Left ventricle myocardium inferior (tissue), 1 donor: ENCODE measurements around the gene RGN. TPM values are rescaled to one million over a fixed set of nuclear protein-coding genes. Genes with fewer than 3 reads are reported as not detected.

Experiments used
- DNase-seq: peaks from one replicate; pipeline ENCODE4 v3.0.0-alpha.2; 2020
- H3K27ac ChIP-seq: fragments of 200-600 bp; replicated peaks from 2 replicates; pipeline ENCODE4 v1.8.0; 2021
- H3K27me3 ChIP-seq: fragments of 200-600 bp; 2 replicates; pipeline ENCODE4 v1.8.0; 2021; ENCODE audit warnings: low read depth
- H3K36me3 ChIP-seq: fragments of 200-600 bp; 2 replicates; pipeline ENCODE4 v1.8.0; 2021
- H3K4me1 ChIP-seq: fragments of 200-600 bp; 2 replicates; pipeline ENCODE4 v1.8.0; 2021
- H3K4me3 ChIP-seq: fragments of 200-600 bp; 2 replicates; pipeline ENCODE4 v1.8.0; 2021; ENCODE audit warnings: mild to moderate bottlenecking, moderate library complexity
- H3K9me3 ChIP-seq: fragments of 200-600 bp; replicated peaks from 2 replicates; pipeline ENCODE4 v1.8.0; 2021
- intact Hi-C: fragments of 100-400 bp; cut with micrococcal nuclease; formaldehyde crosslinking; loops from one replicate; pipeline ENCODE4 v1.11.0; 2022
- total RNA-seq: library from RNA; stranded (reverse); fragmentation: NEBNext Ultra II Directional; extraction: Animal tissue kit (Norgen Biotek cat#: 25700); gene quantifications from one replicate; pipeline ENCODE4 v1.2.1, GENCODE V29; 2021
- TF ChIP-seq, protein P1 (sequence below): fragments of 200-600 bp; IDR thresholded peaks from 2 replicates; pipeline ENCODE4 v1.8.0; 2021; ENCODE audit warnings: antibody characterized with exemption, mild to moderate bottlenecking, borderline replicate concordance
- donor health status: DM: no; HTN: yes; CAD: no; lungs with severe emphysema.

RGN gene
- total RNA-seq, 1 donor from 2014 or later, result 18.8 TPM

DNA sequence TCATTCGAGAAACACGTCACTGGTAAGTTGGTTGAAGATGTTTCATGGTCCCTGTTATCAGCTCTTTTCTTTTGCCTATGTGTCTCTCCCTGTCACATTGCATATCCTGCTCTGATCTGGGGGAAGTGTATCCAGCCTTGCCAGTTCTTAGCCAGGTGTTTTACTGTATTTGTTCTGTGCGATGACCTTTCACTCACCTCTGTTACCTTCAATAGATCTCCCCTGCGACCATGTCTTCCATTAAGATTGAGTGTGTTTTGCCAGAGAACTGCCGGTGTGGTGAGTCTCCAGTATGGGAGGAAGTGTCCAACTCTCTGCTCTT lies 2.6 kb downstream of the RGN start:
- intact Hi-C loops, result no loop called here
- H3K27me3 ChIP-seq, result no peaks in the 10 kb centered on the region
- no peak overlapping the region for H3K27ac ChIP-seq
- DNase-seq, result no peak
- H3K36me3 ChIP-seq, result no peaks in the 10 kb centered on the region
- H3K4me1 ChIP-seq, result no peaks in the 10 kb centered on the region
- no peaks in the 10 kb centered on the region for H3K9me3 ChIP-seq
- H3K4me3 ChIP-seq, result no peak overlapping the region
- TF ChIP-seq, protein P1, sequence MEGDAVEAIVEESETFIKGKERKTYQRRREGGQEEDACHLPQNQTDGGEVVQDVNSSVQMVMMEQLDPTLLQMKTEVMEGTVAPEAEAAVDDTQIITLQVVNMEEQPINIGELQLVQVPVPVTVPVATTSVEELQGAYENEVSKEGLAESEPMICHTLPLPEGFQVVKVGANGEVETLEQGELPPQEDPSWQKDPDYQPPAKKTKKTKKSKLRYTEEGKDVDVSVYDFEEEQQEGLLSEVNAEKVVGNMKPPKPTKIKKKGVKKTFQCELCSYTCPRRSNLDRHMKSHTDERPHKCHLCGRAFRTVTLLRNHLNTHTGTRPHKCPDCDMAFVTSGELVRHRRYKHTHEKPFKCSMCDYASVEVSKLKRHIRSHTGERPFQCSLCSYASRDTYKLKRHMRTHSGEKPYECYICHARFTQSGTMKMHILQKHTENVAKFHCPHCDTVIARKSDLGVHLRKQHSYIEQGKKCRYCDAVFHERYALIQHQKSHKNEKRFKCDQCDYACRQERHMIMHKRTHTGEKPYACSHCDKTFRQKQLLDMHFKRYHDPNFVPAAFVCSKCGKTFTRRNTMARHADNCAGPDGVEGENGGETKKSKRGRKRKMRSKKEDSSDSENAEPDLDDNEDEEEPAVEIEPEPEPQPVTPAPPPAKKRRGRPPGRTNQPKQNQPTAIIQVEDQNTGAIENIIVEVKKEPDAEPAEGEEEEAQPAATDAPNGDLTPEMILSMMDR, result no peak

DNA sequence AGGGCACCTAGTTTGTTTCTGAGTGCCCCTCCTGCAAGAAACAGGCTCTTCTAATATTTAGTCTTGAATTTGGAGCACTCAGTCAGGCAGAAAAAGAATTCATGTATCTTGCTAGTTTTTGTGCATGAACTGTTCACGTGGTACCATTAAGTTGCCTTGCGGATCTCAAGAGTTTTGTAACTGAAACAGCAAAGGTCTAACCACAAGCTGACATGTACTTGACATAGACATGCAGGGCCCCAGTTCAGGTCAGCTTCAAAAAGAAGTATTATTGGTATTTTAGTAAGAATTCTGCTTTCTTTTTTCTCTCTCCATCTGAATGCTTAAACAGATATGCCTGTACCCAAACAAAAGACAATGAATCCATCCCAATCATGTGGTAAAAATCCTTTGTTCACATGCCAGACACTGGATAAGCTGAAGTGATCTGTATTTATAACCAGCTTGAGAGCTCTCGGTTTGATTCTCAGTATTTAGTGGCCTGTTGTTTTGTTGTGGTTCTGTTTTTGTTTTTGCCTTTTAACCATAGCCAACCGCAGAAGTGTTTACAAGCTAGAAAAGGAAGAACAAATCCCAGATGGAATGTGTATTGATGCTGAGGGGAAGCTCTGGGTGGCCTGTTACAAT lies 13.0 kb downstream of the RGN start:
- intact Hi-C loops, result no loop called here
- peak overlapping the region; percentile 40 for H3K27ac ChIP-seq
- H3K27me3 ChIP-seq, result no peaks in the 10 kb centered on the region
- H3K4me1 ChIP-seq, result no peaks in the 10 kb centered on the region
- no peak overlapping the region for H3K4me3 ChIP-seq
- DNase-seq, result no peak
- no peaks in the 10 kb centered on the region for H3K9me3 ChIP-seq
- H3K36me3 ChIP-seq, result no peaks in the 10 kb centered on the region
- TF ChIP-seq, protein P1, result no peak

- no peak overlapping the region for H3K4me3 ChIP-seq
- no peak overlapping the region for H3K27ac ChIP-seq
- H3K27me3 ChIP-seq, result no peaks in the 10 kb centered on the region
- H3K9me3 ChIP-seq, result no peaks in the 10 kb centered on the region
- no peak for DNase-seq
- H3K36me3 ChIP-seq, result no peaks in the 10 kb centered on the region
- TF ChIP-seq, protein P1, result peak; percentile 48
- intact Hi-C loops, result no loop called here
- H3K4me1 ChIP-seq, result no peaks in the 10 kb centered on the region
Observed at GRCh38 chrX:47093248-47093647, 15.0 kb downstream of the RGN start.

DNA sequence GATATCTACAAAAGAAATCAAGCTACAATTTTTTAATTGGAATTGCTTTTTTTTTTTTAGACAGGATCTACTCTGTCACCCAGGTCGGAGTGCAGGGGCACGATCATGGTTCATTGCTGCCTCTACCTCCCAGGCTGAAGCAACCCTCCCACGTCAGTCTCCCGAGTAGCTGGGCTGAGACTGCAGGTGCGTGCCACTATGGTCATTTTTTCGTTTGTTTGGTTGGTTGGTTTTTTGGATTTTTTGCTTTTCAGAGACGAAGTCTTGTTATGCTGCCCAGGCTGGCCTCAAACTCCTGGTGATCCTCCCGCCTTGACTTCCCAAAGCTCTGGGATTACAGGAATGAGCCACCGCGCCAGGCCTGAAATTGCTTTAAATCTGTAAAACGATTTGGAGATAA lies 15.6 kb downstream of the RGN start:
- H3K4me1 ChIP-seq, result no peaks in the 10 kb centered on the region
- H3K27ac ChIP-seq, result no peak overlapping the region
- intact Hi-C loops, result no loop called here
- H3K36me3 ChIP-seq, result no peaks in the 10 kb centered on the region
- TF ChIP-seq, protein P1, result no peak
- no peak overlapping the region for H3K4me3 ChIP-seq
- H3K9me3 ChIP-seq, result no peaks in the 10 kb centered on the region
- H3K27me3 ChIP-seq, result no peaks in the 10 kb centered on the region
- no peak for DNase-seq

DNA sequence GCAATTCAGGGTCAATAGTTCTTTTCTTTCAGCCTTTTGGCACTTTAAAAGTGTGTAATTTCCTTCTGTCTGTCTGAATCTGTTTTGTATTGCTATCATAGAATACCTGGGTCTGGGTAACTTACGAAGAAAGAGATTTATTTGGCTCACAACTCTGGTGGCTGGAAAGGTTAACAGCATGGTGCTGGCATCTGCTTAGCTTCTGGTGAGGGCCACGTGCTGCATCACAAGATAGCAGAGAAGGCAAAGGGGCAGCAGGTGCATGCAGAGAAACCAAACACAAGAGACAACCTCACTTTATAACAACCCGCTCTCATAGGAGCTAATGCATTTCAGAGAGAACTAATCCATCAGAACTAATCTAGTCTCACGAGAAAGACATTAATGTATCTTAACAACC lies 18.8 kb downstream of the RGN start:
- Histone ChIP-seq H3K4me3 (no peak overlapping the region), H3K4me1 (no peaks in the 10 kb centered on the region), H3K27ac (no peak overlapping the region), H3K9me3 (no peaks in the 10 kb centered on the region), H3K36me3 (no peaks in the 10 kb centered on the region), H3K27me3 (no peaks in the 10 kb centered on the region)
- TF ChIP-seq, protein P1, result no peak
- intact Hi-C loops, result no loop called here
- no peak for DNase-seq
